Mesodermal cell (in vitro differentiated cells): ENCODE measurements around the gene GNPNAT1.

Experiments
- H3K27ac ChIP-seq: 2 replicates; pipeline ENCODE4 v1.7.0; 2013; ENCODE audit warnings: mild to moderate bottlenecking, low read depth, low read length, moderate library complexity; ENCODE audit not compliant: severe bottlenecking
- H3K36me3 ChIP-seq: 2 replicates; pipeline ENCODE4 v1.7.1; 2013; ENCODE audit warnings: mild to moderate bottlenecking, low read length, moderate library complexity; ENCODE audit not compliant: control insufficient read depth, insufficient read depth
- H3K4me1 ChIP-seq: one replicate; pipeline ENCODE4 v1.7.1; 2013; ENCODE audit warnings: mild to moderate bottlenecking, low read length; ENCODE audit not compliant: insufficient read depth, control insufficient read depth, poor library complexity, severe bottlenecking
- H3K4me3 ChIP-seq: 2 replicates; pipeline ENCODE4 v1.7.0; 2013; ENCODE audit warnings: low read length, control low read depth, mild to moderate bottlenecking; ENCODE audit not compliant: insufficient read depth, poor library complexity, severe bottlenecking; ENCODE audit errors: extremely low read depth
- H3K9me3 ChIP-seq: 2 replicates; pipeline ENCODE4 v1.7.1; 2013; ENCODE audit warnings: mild to moderate bottlenecking, low read length, moderate library complexity; ENCODE audit not compliant: control insufficient read depth
- WGBS, 2 experiments: methylation state at CpG; one replicate each; pipeline ENCODE4 v1.1.5; 2013; ENCODE audit warnings: missing lambda C conversion rate in 2 of 2; ENCODE audit not compliant: insufficient coverage in 2 of 2; 5-methylcytosine and 5-hydroxymethylcytosine counted together

Gene GNPNAT1

GRCh38 chr14:52824462-52824861 lies 33.1 kb upstream of the GNPNAT1 start:
- Histone ChIP-seq H3K4me3 (no peak overlapping the region), H3K36me3 (no peaks in the 10 kb centered on the region), H3K27ac (no peak overlapping the region), H3K9me3 (no peaks in the 10 kb centered on the region), H3K4me1 (peaks cover 4% of the 10 kb centered on the region)
- WGBS, 2 experiments: 100% methylated on average over 3 of the region's 4 CpGs; no CpG with 5 or more reads in 1 of the 2 experiments

DNA sequence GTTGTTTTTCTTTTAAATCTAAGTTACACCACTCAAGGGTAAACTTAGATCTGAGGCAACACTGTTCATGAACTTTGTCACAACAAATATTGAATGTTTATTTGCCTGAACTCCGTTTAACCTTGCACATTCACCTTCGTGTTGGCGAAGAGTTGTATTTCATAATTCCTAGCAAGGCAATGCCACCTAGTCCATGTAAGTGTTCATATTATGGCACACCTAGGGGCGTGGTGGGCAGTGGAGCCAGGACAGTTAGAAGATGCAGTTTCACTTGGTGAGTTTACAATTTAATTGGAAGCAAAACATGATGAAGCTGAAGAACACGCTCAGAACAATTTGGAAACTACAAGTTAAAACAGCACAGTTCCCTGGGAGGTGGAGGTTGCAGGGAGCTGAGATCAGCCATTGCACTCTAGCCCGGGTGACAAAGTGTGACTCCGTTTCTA lies 30.4 kb upstream of the GNPNAT1 start:
- 94 to 100% methylated on average over 4 to 5 of the region's 7 CpGs for WGBS, 2 experiments
- H3K4me1 ChIP-seq: no peaks in the 10 kb centered on the region

DNA sequence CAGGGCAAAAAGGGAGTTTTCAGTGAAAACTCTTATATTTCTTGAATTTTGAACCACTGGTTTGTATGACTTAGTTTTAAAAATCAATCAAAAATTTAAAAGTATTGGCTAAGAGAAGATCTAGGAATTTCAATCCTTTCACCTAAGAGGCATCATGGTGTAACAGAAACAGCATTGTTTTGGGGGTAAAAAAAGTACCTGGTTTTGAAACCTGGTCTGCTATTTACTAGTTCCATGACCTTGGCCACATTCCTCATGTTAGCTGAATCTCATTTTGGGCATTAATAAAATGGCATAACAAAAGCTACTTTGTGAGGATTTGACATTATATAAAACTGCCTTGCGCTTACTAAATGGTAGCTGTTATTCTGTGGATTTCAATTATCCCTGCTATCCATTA lies 16.7 kb upstream of the GNPNAT1 start:
- no peaks in the 10 kb centered on the region for H3K9me3 ChIP-seq
- H3K4me3 ChIP-seq: no peak overlapping the region
- H3K27ac ChIP-seq: no peak overlapping the region
- no peaks in the 10 kb centered on the region for H3K36me3 ChIP-seq
- no CpG with 5 or more reads among the region's 1 CpG for WGBS, 2 experiments
- H3K4me1 ChIP-seq: no peaks in the 10 kb centered on the region

More for the DNA sequence above, 30.4 kb upstream of the GNPNAT1 start:
- H3K4me3 ChIP-seq: no peak overlapping the region
- no peak overlapping the region for H3K27ac ChIP-seq
- H3K36me3 ChIP-seq: no peaks in the 10 kb centered on the region
- no peaks in the 10 kb centered on the region for H3K9me3 ChIP-seq

- whole genome bisulfite sequencing, 2 experiments: 86 to 100% methylated on average over 2 of the region's 4 CpGs
- H3K4me1 ChIP-seq: peaks cover 9% of the 10 kb centered on the region
- H3K9me3 ChIP-seq: no peaks in the 10 kb centered on the region
- no peak overlapping the region for H3K4me3 ChIP-seq
- H3K27ac ChIP-seq: no peak overlapping the region
- H3K36me3 ChIP-seq: no peaks in the 10 kb centered on the region
Measured at GRCh38 chr14:52806115-52806514, 14.7 kb upstream of the GNPNAT1 start.

- 89 to 100% methylated on average over 2 of the region's 3 CpGs for WGBS, 2 experiments
- no peaks in the 10 kb centered on the region for H3K36me3 ChIP-seq
- no peaks in the 10 kb centered on the region for H3K9me3 ChIP-seq
- H3K4me3 ChIP-seq: no peak overlapping the region
- H3K27ac ChIP-seq: no peak overlapping the region
- H3K4me1 ChIP-seq: peaks cover 9% of the 10 kb centered on the region
Measured at GRCh38 chr14:52802597-52802996, 11.2 kb upstream of the GNPNAT1 start.

GRCh38 chr14:52801014-52801712 lies 9.8 kb upstream of the GNPNAT1 start:
- 80 to 100% methylated on average over 2 of the region's 5 CpGs for WGBS, 2 experiments
- H3K27ac ChIP-seq: peak overlapping the region; percentile 95
- H3K9me3 ChIP-seq: no peaks in the 10 kb centered on the region
- no peak overlapping the region for H3K4me3 ChIP-seq
- H3K4me1 ChIP-seq: peaks cover 9% of the 10 kb centered on the region
- H3K36me3 ChIP-seq: no peaks in the 10 kb centered on the region

GRCh38 chr14:52798826-52799225 lies 7.4 kb upstream of the GNPNAT1 start:
- Histone ChIP-seq H3K4me3 (no peak overlapping the region), H3K27ac (no peak overlapping the region)
- WGBS, 2 experiments: 94 to 96% methylated on average over 9 to 14 of the region's 15 CpGs

GRCh38 chr14:52797653-52798052 lies 6.2 kb upstream of the GNPNAT1 start:
- H3K36me3 ChIP-seq: no peaks in the 10 kb centered on the region
- H3K27ac ChIP-seq: no peak overlapping the region
- H3K4me3 ChIP-seq: no peak overlapping the region
- WGBS, 2 experiments: 100% methylated on average over 1 to 2 of the region's 3 CpGs
- H3K4me1 ChIP-seq: peaks cover 9% of the 10 kb centered on the region
- H3K9me3 ChIP-seq: no peaks in the 10 kb centered on the region

More at GRCh38 chr14:52798826-52799225, 7.4 kb upstream of the GNPNAT1 start:
- Histone ChIP-seq H3K36me3 (no peaks in the 10 kb centered on the region), H3K4me1 (peaks cover 9% of the 10 kb centered on the region), H3K9me3 (no peaks in the 10 kb centered on the region)

GRCh38 chr14:52793061-52793460 lies 1.7 kb upstream of the GNPNAT1 start:
- Histone ChIP-seq H3K36me3 (peaks cover 3% of the 10 kb centered on the region), H3K4me1 (peaks cover 8% of the 10 kb centered on the region), H3K4me3 (no peak overlapping the region), H3K27ac (no peak overlapping the region), H3K9me3 (no peaks in the 10 kb centered on the region)
- WGBS, 2 experiments: 89 to 100% methylated on average over 1 of the region's 2 CpGs

- Histone ChIP-seq H3K27ac (peak overlapping the region; percentile 98), H3K9me3 (no peaks in the 10 kb centered on the region), H3K4me3 (peak overlapping the region; percentile 74), H3K4me1 (peaks cover 8% of the 10 kb centered on the region), H3K36me3 (peaks cover 10% of the 10 kb centered on the region)
- WGBS, 2 experiments: 80 to 94% methylated on average over 5 to 7 of the region's 7 CpGs
Measured at GRCh38 chr14:52792097-52792415, 649 bp upstream of the GNPNAT1 start.

DNA sequence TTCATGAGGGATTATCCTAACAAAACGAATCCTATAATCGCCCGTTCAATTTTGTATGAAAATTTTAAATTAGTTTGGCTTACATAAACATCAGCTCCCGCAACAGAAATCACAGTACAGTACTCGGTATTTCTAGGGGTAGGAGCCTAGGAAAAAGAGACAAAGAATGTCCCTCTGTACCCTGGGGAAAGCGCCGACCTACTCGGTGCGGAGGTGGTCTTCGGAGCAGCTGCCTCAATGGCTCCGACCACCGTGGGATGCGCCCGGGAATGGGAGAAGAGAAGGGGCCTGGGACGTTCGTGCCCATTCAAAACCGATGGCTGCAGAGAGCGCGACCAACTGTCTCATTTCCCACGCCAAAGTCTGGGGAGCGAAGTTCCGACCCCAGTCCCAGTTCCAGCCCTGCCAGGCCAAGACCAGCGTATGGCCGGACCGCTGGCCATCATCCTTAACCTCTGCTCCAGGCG lies 618 bp downstream of the GNPNAT1 start:
- Histone ChIP-seq H3K4me1 (peaks cover 8% of the 10 kb centered on the region), H3K36me3 (peaks cover 17% of the 10 kb centered on the region), H3K9me3 (no peaks in the 10 kb centered on the region), H3K27ac (peak overlapping the region; percentile 90), H3K4me3 (peak overlapping the region; percentile 74)
- 0% methylated on average over 20 to 21 of the region's 26 CpGs for WGBS, 2 experiments
